HG03521 (cell line): ENCODE results near the gene SOS1.
"Not testable (repeated sequence)": the region's sequence is repeated elsewhere in the genome, so short reads cannot be mapped to it uniquely, and the experiment has no call there.

Experiments
- ATAC-seq: cut with Tn5 transposase; IDR thresholded peaks from one replicate; pipeline ENCODE4 v1.9.1; 2021; ENCODE audit warnings: mild to moderate bottlenecking, moderate library complexity; ENCODE audit not compliant: unreplicated experiment

Gene SOS1

DNA sequence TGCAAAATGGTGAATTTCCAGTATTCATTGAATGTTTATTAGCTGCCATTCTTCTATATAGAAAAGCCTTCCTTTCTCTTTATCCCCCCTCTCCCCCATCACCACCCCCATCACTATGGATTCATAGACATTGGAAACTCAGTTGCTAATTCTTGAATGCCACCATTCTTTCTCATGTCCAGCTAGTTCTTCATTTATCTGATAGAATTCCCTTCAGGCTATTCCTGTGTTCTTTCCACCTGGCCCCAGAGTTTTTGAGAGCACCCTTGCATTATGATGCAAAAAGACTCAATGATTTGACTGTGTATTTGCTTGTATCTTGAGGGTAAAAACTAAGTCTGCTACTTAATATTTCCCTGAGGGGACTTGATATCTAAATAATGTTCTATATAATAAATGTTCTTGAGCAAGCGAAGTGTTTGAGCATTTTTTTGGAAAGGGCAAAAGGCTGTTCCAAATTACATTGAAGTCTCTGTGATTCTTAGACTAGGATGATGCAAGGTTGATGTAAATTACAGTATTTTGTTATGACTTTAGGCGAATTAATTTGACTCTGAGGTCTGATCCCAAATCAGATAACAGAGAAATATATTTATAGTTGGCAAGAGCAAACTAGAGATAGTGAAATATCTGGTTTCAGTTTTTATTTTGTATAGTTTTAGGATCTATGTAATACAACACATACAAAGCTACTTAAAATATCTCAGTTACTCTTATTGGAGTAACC lies 18.8 kb upstream of the SOS1 start:
- ATAC-seq: no peak

DNA sequence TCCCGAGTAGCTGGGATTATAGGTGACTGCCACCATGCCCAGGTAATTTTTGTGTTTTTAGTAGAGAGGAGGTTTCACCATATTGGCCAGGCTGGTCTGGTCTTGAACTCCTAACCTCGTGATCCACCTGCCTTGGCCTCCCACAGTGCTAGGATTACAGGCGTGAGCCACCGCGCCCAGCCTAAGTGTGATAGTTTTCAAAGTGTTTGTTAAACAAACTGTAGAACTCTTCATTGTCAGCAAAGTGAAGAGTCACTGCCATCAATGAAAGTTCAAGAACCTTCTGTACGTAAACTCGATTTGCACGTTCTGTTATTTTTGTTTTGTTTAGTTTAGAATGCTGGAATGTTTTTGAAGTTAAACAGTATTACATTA lies 18.0 kb upstream of the SOS1 start:
- no peak for ATAC-seq

DNA sequence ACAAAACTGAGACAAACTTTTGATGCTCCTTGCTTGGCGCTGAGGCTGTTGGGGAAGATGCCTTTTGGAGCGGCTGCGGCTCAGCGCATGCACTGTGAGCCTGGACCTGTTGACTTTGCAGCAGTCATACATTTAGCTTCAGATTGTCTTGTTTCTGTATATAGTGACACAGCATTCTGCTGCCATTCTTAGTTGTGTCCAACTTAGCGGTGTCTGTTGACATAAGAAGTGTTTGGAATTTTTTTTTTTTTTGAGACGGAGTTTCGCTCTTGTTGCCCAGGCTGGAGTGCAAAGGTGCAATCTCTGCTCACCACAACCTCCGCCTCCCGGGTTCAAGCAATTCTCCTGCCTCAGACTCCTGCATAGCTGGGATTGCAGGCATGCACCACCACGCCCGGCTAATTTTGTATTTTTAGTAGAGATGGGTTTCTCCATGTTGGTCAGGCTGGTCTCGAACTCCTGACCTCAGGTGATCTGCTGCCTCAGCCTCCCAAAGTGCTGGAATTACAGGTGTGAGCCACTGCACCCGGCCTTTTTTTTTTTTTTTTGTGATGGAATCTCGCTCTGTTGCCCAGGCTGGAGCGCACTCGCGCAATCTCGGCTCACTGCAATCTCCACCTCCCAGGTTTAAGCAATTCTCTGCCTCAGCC lies 17.5 kb upstream of the SOS1 start:
- ATAC-seq: not testable (repeated sequence)

DNA sequence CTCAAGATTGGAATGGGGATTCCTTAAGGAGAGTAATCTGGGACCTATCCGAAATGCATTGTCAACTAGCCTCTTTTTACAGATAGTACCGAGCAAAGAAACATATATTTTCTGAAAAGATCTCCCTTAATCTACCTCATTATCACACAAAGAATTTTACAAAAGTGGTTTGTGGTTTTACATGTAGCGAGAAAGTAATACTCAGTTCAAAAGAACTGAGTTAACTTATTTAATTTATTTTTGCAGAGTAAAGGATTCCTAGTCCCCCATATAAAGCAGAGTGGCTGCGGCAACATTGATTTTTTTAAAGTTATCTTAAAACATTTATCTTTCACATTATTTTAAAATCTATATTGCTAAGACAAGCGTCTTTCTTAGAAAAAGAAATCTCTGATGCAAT lies 15.9 kb upstream of the SOS1 start:
- no peak for ATAC-seq

DNA sequence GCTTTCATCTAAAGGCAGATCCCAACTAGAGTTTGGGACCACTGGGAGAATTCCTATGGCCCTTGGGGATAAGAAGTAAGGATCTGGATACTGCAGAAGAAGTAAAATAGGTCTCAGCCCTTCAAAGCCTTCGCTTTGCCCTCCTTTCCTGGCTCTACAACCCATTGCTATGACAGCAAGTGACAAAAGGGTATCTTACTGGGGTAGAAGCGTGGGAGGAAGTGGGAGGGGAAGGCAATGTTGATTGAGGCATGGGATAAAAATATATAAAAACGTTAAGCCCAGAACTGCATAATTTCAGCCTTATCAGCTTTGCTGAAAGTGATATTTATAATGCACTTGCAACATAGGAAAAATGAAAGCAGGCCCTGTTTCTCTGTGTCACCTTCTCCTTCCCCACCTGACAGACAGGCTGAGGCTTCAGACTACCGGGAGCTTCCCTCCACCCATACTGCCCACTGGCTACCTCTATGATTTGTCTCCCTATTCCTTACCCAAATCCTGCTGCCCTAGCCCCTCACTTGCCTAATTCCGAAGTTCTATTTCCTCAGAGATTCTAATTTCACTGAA lies 14.9 kb upstream of the SOS1 start:
- no peak for ATAC-seq

DNA sequence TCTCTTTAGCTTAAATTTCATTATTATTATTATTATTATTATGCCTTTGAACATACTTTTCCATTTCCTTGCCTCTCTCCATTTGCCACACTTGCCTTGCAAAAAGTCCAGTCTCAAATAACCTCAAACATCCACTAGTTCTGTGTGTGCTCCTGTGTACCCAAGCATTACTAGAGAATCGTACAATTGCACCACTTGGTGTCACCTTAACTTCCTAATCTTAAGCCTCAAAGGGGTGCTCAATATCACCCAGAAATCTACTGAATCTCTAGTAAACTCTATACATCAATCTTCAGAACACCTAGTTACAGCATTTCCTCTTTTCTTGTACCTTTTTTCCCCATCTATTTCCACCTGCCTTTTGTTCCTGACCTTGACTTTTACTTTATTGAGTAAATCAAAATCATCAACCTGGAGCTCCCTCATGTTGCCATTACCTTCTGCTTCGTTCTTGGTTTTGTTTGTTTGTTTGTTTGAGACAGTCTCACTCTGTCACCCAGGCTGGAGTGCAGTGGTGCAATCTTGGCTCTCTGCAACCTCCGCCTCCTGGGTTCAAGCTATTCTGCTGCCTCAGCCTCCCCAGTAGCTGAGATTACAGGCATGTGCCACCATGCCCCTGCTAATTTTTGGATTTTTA lies 12.5 kb upstream of the SOS1 start:
- ATAC-seq: no peak

DNA sequence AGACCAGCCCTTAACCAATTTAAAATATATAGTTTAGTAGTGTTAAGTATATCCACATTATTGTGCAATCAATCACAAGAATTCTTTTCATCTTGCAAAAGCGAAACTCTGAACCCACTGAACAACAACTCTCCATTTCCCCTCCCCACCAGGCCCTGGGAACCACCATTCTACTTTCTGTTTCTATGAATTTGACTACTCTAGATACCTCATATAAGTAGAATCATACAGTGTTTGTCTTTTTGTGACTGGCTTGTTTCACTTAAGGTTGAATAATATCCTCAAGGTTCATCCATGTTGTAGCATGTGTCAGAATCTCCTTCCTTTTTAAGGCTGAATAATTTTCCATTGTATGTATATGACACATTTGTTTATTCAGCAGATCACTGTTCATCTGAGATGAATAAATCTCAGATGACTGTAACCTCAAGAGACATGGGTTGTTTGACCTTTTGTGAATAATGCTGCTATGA lies 8.1 kb upstream of the SOS1 start:
- ATAC-seq: peak; percentile 43

DNA sequence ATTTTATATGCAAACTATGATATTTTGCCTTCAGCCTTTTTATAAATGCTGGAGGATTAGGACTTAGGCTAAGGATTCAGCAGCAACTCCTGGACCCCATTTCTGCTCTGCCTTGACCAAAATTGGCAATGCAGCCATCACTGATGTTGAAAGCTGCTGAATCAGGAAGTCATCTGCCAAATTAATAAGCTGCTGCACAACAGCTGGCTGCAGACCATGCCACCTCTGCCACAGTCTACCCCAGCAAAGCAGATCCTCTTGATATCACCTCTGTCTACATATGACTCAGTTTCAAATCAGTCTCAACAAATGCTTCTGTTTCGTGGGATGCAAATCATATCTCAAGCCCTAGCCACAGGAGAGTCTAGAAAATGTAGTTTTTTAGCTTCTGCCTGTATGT lies 7.1 kb upstream of the SOS1 start:
- ATAC-seq: no peak

DNA sequence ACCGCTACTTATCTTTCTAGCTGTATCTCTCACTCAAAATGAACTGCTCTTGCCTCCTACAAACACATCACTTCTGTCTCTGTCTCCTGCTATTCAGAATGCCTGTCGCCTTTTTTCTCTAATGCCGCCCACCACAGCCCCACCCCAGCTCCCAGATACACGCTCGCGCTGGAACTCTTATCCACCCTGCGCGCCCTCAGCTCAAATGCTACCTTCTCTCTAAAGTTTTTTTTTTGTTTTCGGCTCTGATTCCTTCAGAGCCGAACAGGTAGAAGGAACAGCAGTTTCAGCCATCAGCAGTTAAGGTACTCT lies 3.9 kb upstream of the SOS1 start:
- no peak for ATAC-seq

DNA sequence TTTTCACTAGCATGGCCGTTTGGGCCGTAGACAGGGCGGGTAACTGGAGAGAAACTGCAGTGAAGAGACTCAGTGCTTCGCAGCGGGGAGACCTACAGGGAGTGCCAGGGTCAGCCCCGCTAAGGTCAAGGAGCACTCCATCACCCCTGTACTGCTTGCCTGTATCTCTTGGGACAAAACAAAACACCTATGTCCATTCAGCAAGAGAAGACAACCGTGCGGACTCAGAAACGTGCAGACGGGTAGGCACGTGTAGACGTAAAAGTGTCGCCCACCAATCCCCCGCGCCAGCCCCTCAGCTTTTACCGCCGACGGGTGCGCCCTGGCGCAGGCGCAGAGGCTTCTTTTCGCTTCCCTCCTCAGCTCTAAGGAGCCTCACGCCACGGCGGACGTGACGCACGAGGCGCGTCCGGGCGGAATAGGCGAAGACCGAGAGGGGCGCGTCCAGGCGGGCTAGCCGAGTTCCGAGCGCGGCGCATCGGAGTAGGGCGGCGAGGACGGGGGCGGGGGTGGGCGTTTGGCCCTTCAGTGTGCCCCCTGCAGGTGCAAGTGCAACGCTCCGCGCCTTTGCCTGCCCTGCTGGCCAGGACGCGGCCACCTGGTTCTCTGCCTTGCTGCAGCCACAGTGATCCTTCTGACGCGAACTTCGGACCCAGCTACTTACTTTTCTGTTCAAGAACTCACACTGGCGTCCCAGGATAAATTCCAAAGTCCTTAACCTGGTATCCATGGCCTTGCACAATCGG lies 3.3 kb upstream of the SOS1 start:
- peak; percentile 67 for ATAC-seq

DNA sequence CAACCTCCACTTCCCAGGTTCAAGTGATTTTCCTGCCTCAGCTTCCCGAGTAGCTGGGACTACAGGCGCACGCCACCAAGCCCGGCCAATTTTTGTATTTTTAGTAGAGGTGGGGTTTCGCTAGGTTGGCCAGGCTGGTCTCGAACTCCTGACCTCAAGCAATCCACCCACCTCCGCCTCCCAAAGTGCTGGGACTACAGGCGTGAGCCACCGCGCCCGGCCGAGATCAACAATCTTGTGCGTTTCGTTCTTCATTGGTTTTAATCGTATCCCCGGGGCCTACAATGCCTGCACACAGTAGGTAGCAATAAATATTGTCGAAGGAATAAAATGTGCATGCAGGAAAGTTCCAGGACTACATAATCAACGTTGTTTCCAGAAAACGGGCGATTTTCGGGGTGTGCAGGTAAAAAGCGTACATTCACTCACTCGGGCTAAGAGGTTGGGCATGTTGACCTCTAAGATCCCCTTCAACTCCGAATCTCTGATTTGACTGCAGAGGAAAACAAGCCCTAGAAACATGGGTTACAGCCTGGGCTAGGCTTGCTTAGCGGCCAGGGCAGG lies 2.7 kb upstream of the SOS1 start:
- ATAC-seq: no peak

DNA sequence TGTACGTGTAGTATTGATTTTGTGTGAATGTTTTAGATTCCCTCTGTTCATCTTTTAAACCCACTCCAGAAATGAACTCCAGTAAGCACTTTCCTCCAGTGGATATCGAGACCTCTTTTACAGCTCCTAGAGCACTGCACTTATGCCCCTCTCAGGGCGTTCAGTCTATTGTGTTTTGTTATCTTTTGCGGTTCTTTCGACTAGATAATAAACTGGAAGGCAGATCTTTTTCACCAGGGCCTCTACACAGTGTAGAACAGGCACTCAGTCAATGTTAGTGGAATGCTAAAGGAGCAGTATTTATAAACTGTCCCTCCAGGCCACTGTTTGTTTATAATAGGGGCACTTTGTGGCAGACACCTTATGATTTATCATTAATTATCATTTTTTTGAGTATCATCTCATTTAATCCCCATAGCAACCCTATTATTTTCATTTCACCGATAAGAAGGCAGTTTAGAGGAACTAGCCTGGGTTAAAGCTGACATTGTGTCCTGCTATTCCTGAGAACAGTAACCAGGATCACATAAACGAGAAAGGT lies 742 bp upstream of the SOS1 start:
- no peak for ATAC-seq

DNA sequence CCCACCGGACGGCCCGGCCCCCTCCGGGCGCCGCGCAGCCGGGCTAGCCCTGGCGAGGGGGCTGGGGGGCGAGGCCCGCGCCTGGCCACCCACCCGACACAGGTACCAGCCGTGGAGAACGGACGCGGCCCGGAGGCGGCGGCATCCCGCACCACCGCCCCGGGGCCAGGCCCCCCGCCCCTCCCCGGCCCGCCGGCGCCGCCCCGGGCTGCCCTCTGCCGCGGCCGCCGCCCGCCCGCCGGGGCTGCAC lies 405 bp downstream of the SOS1 start:
- no peak for ATAC-seq

DNA sequence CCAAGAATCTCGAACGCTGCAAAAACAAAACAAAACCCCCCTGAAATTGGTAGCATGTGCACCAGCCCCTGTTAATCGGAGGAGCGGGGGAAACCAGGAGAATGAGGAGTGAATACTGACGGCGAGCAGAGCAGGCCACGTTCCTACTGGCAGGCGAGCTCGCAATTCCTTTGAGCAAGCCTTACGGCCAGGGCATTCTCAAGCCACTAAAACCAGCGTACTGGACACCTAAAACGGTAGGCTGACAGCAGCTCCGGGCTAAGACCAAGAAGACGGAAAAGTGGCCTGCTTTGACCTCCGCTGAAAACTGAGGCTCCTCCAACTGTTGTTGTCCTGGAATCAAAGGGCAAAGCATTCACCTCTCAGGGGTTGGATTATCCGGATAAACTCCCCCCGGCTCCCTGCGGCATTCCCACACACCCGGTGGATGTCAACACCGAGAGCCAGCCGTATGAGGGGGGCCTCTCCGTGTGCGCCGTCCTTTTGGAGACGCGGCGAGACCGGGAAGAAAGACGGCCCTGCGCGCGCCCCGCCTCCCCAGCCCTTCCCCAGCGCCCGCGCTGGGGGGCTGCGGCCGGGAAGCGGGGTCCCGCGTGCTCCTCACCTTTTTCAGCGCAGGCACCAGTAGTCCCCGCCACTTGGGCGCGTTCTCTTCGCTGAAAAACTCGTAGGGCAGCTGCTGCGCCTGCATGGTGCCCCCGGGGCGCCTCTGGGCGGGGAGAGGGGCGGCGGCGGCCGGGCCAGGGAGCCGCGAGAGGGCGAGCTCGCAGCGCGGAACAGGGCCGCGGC lies 925 bp downstream of the SOS1 start:
- peak; percentile 31 for ATAC-seq

DNA sequence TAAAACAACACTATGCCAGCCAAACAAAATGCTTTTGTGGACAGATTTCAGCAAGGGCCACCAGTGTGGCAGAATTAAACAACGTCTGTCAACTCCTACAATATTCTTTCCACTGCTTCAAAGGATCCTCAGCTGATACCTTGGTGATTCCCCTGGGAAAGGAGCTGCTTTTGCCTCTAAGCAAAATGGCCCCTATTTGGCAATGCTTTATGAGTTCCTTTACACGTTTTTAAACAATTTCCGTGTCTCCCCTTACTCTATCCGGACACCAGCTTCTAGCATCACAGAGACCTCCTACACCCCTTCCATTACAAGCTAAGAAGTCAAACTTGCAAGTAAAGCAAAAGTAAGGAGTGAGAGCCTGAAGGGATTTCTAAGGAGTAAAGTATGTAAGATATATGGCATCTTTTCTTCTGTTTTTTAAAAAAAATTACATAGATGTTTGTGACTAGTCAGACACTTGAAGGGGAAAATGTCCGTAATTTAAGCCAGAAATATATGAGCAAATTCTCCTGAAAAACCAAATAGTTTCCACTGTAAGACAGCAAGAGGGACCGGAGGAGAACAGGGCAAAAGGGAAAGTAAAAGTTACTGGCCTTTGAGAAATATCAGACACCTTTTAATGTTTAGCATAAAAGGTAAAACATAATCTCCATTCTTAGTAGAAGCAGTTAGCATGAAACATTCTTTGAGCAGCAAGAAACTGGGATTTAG lies 1.9 kb downstream of the SOS1 start:
- no peak for ATAC-seq

DNA sequence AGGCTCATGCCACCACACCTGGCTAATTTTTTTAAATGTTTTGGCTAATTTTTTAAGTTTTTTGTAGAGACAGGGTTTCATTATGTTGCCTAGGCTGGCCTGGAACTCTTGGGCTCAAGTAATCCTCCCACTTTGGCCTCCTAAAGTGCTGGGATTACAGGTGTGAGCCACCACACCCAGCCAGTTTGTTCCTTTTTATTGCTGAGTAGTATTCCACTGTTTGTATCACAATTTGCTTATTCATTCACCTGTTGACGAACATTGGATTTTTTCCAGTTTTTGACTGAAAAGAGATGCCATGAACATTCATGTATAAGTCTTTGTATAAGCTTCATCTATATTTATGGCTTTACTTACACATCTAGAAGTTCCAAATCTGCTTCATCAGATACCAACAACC lies 5.3 kb downstream of the SOS1 start:
- ATAC-seq: no peak

DNA sequence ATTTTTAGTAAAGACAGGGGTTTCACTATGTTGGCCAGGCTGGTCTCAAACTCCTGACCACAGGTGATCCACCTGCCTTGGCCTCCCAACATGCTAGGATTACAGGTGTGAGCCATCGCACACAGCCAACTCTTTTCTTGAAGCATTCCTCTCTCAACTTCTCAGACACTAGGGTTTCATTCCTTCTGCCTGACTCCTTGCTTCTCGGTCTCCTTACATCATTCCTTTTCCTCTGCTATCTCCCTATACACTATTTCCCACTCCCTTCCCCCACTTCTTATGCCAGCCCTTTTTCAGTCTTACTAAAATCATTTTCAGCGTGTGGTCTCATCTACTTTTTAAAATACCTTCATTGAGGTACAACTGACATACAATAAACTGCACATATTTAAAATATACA lies 6.1 kb downstream of the SOS1 start:
- ATAC-seq: no peak

DNA sequence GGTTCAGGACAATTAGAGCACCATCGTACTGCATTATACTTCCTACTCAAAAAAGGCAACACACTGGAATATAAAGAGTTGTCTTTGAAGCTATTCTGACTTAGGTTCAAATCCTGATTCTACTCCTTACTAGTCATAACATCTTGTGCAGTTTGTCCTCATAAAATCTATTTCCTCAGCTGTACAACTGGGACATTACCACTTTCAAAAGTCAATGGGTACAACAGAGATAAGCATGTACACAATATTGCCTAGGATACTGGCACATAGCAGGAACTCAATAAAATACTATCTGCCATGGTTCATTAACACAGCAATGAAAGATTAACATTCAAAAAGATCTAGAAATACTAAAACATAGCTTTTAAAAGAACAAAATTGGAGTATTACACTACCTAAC lies 11.3 kb downstream of the SOS1 start:
- no peak for ATAC-seq

DNA sequence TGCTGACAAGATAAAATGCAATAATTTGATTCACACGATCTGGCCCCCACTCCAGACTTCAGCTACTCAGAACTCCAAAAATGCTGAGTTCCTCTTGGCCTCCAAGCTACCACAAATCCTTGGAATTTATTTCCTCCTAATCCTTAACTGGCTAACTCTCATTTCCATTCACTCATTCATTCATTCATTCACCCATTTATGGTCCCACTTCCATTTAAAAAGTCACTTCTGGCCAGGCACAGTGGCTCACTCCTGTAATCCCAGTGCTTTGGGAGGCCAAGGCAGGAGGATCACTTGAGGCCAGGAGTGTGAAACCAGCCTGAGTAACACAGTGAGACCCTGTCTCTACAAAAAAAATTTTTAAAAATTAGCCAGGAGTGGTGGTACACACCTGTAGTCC lies 12.5 kb downstream of the SOS1 start:
- no peak for ATAC-seq
